MCF 10A (cell line): ENCODE measurements around the gene BCAS1. TPM values are rescaled to one million over a fixed set of nuclear protein-coding genes. Genes with fewer than 3 reads are reported as not detected.
"Not testable (repeated sequence)": the region's sequence is repeated elsewhere in the genome, so short reads cannot be mapped to it uniquely, and the experiment has no call there.

ENCODE experiments used
- BruUV-seq: library from RNA; stranded (reverse); fragments of 400-500 nt; replicated peaks from 2 replicates; lab custom pipeline; 2021; lab: Mats Ljungman, UMichigan
- CTCF ChIA-PET: fragments of 300-600 bp; sonication (Branson Sonifier 250); formaldehyde crosslinking; extraction: SDS; loops from one replicate; lab custom pipeline; 2021; ENCODE audit warnings: antibody characterized with exemption, inconsistent platforms; lab: Yijun Ruan, JAX
- POLR2A ChIA-PET: fragments of 300-600, 350-650 bp; sonication (Branson Sonifier 250); formaldehyde crosslinking; extraction: SDS; loops from one replicate; lab custom pipeline; 2020; ENCODE audit warnings: antibody characterized with exemption, inconsistent platforms; lab: Yijun Ruan, JAX
- DNase-seq: peaks from one replicate; pipeline ENCODE4 v3.0.0-alpha.2; 2018; ENCODE audit not compliant: unreplicated experiment
- H3K27ac Mint-ChIP-seq: one replicate; pipeline ENCODE4 v1.8.0; 2022; ENCODE audit warnings: mild to moderate bottlenecking, low read depth, mixed read lengths; ENCODE audit not compliant: unreplicated experiment
- H3K27me3 Mint-ChIP-seq: one replicate; pipeline ENCODE4 v1.8.0; 2022; ENCODE audit warnings: mixed read lengths; ENCODE audit not compliant: insufficient read depth, unreplicated experiment
- H3K36me3 Mint-ChIP-seq: one replicate; pipeline ENCODE4 v1.8.0; 2022; ENCODE audit warnings: mild to moderate bottlenecking, moderate library complexity, mixed read lengths; ENCODE audit not compliant: insufficient read depth, unreplicated experiment
- H3K4me1 Mint-ChIP-seq: one replicate; pipeline ENCODE4 v1.8.0; 2022; ENCODE audit warnings: mixed read lengths; ENCODE audit not compliant: insufficient read depth, unreplicated experiment
- H3K4me3 Mint-ChIP-seq: one replicate; pipeline ENCODE4 v1.8.0; 2022; ENCODE audit warnings: mild to moderate bottlenecking, moderate library complexity, mixed read lengths; ENCODE audit not compliant: unreplicated experiment
- H3K9me3 Mint-ChIP-seq: one replicate; pipeline ENCODE4 v1.8.0; 2022; ENCODE audit warnings: mixed read lengths; ENCODE audit not compliant: unreplicated experiment
- intact Hi-C: fragments of 100-400 bp; cut with micrococcal nuclease; formaldehyde crosslinking; loops from 2 replicates; pipeline ENCODE4 v1.14.1; 2022
- total RNA-seq: library from RNA; stranded (reverse); gene quantifications from 2 replicates; pipeline ENCODE4 v1.2.3, GENCODE V29; 2022
- TF ChIP-seq, protein P1 (sequence below): fragments of 200-600 bp; IDR thresholded peaks from one replicate; pipeline ENCODE4 v1.8.0; 2022; ENCODE audit warnings: antibody characterized with exemption, mild to moderate bottlenecking; ENCODE audit not compliant: unreplicated experiment

Gene BCAS1
- total RNA-seq, 1 experiment from 2014 or later: not detected

DNA sequence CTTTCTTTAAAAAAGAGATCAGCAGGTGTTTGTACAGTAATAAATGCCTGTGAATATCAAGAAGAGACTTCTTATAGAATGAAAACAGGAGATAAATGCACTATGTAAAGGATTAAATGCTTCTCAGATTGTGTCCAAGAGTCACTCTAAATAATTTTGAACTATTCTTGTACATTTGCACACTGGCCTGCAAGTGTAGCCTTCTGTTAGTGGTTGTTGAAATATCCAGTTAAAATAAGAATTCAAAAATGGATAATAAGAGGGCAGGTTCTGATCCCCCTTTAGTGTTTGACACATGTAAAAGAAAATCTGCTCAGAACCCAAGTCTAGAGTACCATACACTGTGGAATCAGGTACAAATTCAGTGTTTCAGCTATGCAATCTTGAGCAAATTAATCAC is 91.9 kb downstream of the BCAS1 start:
- no TSS peak for BruUV-seq
- CTCF ChIA-PET: interaction anchor here (0.6 kb wide), 1 partner anchor 21 kb away, joined by 4 read pairs; no protein-coding TSS in a partner anchor

DNA sequence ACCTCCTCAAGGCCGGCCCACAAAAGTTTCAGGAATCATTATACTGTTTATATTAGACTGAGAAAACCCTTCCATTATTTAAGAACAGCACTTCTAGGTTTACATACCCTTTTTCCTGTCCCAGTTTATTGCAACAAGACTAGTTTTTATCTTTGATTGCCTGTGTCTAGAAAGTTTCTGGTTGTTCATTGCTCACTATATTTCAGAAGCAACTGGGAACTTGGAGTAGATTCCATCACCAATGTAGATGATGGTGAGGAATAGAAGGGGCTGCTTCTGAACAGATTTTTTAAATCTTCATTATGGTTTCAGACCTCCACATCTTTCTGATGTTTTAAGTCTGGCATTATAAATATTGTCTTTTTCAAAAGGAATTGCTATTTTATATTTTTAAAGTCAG is 93.0 kb downstream of the BCAS1 start:
- CTCF ChIA-PET: no interaction called here
- POLR2A ChIA-PET: no interaction called here
- no peaks in the 10 kb centered on the region for H3K4me1 Mint-ChIP-seq
- BruUV-seq: no TSS peak
- H3K27me3 Mint-ChIP-seq: no peaks in the 10 kb centered on the region
- H3K36me3 Mint-ChIP-seq: no peaks in the 10 kb centered on the region
- TF ChIP-seq, protein P1, sequence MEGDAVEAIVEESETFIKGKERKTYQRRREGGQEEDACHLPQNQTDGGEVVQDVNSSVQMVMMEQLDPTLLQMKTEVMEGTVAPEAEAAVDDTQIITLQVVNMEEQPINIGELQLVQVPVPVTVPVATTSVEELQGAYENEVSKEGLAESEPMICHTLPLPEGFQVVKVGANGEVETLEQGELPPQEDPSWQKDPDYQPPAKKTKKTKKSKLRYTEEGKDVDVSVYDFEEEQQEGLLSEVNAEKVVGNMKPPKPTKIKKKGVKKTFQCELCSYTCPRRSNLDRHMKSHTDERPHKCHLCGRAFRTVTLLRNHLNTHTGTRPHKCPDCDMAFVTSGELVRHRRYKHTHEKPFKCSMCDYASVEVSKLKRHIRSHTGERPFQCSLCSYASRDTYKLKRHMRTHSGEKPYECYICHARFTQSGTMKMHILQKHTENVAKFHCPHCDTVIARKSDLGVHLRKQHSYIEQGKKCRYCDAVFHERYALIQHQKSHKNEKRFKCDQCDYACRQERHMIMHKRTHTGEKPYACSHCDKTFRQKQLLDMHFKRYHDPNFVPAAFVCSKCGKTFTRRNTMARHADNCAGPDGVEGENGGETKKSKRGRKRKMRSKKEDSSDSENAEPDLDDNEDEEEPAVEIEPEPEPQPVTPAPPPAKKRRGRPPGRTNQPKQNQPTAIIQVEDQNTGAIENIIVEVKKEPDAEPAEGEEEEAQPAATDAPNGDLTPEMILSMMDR: no peak
- H3K4me3 Mint-ChIP-seq: no peak overlapping the region
- DNase-seq: no peak
- intact Hi-C loops: no loop called here
- H3K9me3 Mint-ChIP-seq: peaks cover 15% of the 10 kb centered on the region
- H3K27ac Mint-ChIP-seq: no peak overlapping the region

More for the DNA sequence above, 91.9 kb downstream of the BCAS1 start:
- peaks cover 12% of the 10 kb centered on the region for H3K9me3 Mint-ChIP-seq
- intact Hi-C loops: no loop called here
- no peaks in the 10 kb centered on the region for H3K4me1 Mint-ChIP-seq
- no peak for DNase-seq
- H3K36me3 Mint-ChIP-seq: no peaks in the 10 kb centered on the region
- TF ChIP-seq, protein P1: no peak
- H3K27ac Mint-ChIP-seq: no peak overlapping the region
- POLR2A ChIA-PET: no interaction called here
- no peaks in the 10 kb centered on the region for H3K27me3 Mint-ChIP-seq
- no peak overlapping the region for H3K4me3 Mint-ChIP-seq

- ChIA-PET CTCF (no interaction called here), POLR2A (no interaction called here)
- Mint-ChIP-seq H3K4me1 (no peaks in the 10 kb centered on the region), H3K27me3 (no peaks in the 10 kb centered on the region), H3K36me3 (no peaks in the 10 kb centered on the region), H3K4me3 (no peak overlapping the region), H3K27ac (no peak overlapping the region), H3K9me3 (peaks cover 15% of the 10 kb centered on the region)
- no TSS peak for BruUV-seq
- TF ChIP-seq, protein P1: no peak
- intact Hi-C loops: no loop called here
- DNase-seq: no peak
Measured at GRCh38 chr20:53975761-53976160, 94.6 kb downstream of the BCAS1 start.

DNA sequence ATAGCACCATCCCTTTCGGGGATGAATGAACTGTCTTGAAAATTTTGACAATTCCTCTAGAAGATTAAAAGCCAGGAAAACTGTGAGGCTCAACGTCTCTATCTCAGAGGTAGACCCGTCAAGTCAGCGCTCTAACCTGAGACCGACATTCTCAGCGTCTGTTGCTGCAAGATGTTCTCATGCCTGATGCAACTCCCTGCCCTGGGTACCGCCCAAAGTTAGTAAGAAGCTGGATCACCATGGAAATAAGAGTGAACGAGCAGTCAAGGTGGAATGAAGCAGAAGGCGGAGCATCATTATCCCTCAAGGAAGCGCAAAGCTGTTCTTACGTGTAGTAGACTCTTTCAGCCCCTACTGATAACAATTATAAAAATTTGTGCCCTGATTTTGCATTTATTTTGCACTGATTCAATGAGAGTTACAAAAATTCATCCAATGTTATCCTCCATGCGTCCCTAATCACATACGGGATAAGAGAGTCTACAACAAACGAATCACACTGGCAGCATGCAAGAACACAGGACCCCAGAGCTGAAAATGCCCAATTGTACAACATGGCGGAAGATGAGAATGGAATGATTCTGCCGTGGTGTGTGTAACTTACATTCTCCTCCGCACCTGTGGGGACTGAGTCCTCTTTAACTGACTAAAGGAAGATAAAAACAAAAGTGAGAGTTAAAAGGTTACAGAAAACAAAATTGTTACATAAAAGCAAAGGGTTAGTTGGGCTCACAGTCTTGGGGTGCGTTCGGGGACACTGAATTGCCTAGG is 95.4 kb downstream of the BCAS1 start:
- no peak overlapping the region for H3K27ac Mint-ChIP-seq
- H3K9me3 Mint-ChIP-seq: peaks cover 15% of the 10 kb centered on the region
- no peaks in the 10 kb centered on the region for H3K36me3 Mint-ChIP-seq
- no peak overlapping the region for H3K4me3 Mint-ChIP-seq
- H3K27me3 Mint-ChIP-seq: no peaks in the 10 kb centered on the region
- no peak for DNase-seq
- ChIA-PET CTCF (interaction anchor here (0.6 to 1.8 kb wide), 2 partner anchors 11 to 78 kb away, joined by 3 to 4 read pairs; no protein-coding TSS in a partner anchor), POLR2A (interaction anchor here (0.6 kb wide), 1 partner anchor 37 kb away, joined by 3 read pairs; no protein-coding TSS in a partner anchor)
- no peaks in the 10 kb centered on the region for H3K4me1 Mint-ChIP-seq
- TF ChIP-seq, protein P1: no peak
- BruUV-seq: no TSS peak
- intact Hi-C loops: no loop called here

DNA sequence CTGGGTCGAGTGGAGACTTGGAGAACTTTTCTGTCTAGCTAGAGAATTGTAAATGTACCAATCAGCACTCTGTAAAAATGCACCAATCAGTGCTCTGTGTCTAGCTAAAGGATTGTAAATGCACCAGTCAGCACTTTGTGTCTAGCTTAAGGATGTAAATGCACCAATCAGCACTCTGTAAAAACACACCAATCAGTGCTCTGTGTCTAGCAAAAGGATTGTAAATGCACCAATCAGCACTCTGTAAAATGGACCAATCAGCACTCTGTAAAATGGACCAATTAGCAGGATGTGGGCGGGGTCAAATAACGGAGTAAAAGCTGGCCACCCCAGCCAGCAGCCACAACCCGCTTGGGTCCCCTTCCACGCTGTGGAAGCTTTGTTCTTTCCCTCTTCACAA is 96.5 kb downstream of the BCAS1 start:
- H3K4me3 Mint-ChIP-seq, H3K36me3 Mint-ChIP-seq, H3K27ac Mint-ChIP-seq, H3K4me1 Mint-ChIP-seq, H3K27me3 Mint-ChIP-seq, BruUV-seq, DNase-seq, intact Hi-C loops: not testable (repeated sequence)
- ChIA-PET POLR2A (interaction anchor here (0.6 to 1.2 kb wide), 2 partner anchors 12 to 36 kb away, joined by 3 to 7 read pairs; no protein-coding TSS in a partner anchor), CTCF (interaction anchor here (0.5 to 1.8 kb wide), 4 partner anchors 10 to 1337 kb away, joined by 3 to 5 read pairs (median 4); no protein-coding TSS in a partner anchor)
- H3K9me3 Mint-ChIP-seq: peaks cover 15% of the 10 kb centered on the region
